GM18517 (cell line): ENCODE data around the gene CTNNA3.

Source experiments
- ATAC-seq: cut with Tn5 transposase; IDR thresholded peaks from one replicate; pipeline ENCODE4 v1.9.1; 2021; ENCODE audit warnings: mild to moderate bottlenecking, moderate library complexity; ENCODE audit not compliant: unreplicated experiment

CTNNA3 gene

GRCh38 chr10:66281327-66281726 lies 1414.7 kb downstream of the CTNNA3 start:
- no peak for ATAC-seq

DNA sequence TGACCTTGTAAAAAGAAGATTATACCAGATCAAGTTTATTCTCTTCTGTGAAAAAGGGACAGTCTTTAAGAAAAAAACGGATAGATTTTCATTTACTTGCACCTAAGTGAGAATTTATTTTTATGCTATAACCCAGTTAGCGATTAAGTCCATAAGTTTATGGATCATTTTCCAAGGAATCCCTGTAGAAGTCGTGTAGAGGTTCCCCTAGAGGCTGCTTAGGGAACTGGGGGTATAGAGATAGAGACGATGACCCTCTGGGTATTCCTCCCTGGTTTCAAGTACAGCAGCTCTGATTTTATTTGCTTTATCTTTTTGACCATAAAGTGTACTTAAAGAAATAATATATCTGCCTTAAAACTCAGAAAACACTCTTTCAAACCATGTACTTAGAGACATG lies 1418.5 kb downstream of the CTNNA3 start:
- ATAC-seq = no peak

- ATAC-seq = no peak
These were observed 1422.0 kb downstream of the CTNNA3 start for GRCh38 chr10:66273966-66274519.

GRCh38 chr10:66265398-66265797 lies 1430.6 kb downstream of the CTNNA3 start:
- no peak for ATAC-seq

GRCh38 chr10:66259836-66260235 lies 1436.2 kb downstream of the CTNNA3 start:
- ATAC-seq = no peak

DNA sequence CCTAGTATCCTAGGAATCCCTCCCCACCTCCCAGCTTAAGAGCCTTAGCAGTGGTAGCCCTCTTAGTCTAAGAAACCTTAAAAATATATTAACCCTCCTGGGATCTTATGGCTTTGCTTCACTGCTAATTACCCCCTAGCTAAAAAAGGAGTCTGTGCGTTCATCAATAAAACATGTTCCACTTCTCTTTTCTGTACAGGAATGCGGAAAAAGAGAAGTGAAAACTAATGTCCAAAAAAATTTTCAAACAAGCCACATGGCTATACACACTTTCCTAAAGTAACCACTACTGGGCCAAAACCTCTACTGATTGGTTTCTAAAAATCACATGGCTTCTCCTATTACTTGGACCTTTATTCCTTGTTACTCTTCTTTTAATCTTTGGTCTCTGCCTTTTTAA lies 1437.3 kb downstream of the CTNNA3 start:
- ATAC-seq = no peak

DNA sequence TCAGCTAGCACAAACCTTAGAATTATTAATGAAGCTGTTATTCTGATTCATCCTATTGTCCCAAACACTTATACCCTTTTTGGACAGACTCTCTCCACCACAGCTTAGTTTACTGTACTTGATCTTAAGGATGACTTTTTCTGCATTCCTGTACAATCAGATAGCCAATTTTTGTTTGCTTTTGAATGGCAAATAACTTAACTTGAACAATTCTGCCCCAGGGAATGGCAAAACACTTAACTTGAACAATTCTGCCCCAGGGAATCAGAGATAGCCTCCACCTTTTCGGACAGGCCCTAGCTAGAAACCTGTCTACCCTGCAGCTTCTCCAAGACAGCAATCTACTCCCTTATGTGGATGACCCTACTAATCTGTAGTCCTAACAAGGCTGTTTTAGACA lies 1438.2 kb downstream of the CTNNA3 start:
- no peak for ATAC-seq

GRCh38 chr10:66252986-66253385 lies 1443.0 kb downstream of the CTNNA3 start:
- no peak for ATAC-seq

GRCh38 chr10:66246177-66246576 lies 1449.8 kb downstream of the CTNNA3 start:
- no peak for ATAC-seq

DNA sequence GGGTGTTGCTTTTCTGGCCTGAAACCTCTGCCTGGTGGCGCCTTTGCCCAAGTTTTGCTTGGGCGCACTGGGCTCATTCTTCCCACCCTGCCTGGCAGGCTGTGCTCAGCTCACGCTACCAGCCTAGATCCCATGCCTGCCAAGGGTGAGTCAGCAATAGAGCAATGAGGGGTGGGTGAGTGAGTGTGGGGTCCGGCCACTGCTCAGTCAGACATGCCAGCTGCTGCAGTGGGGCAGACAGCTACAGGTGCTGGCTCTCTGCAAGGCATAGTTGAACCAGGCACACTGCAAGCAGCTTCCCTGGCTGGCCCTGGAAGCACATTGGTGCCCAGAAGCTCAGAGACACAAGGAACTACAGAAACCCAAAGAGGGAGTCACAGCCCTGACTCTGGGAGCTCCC lies 1451.0 kb downstream of the CTNNA3 start:
- ATAC-seq = no peak

GRCh38 chr10:66242885-66243284 lies 1453.1 kb downstream of the CTNNA3 start:
- ATAC-seq = no peak

- ATAC-seq = no peak
These were observed 1456.9 kb downstream of the CTNNA3 start for GRCh38 chr10:66239062-66239461.

DNA sequence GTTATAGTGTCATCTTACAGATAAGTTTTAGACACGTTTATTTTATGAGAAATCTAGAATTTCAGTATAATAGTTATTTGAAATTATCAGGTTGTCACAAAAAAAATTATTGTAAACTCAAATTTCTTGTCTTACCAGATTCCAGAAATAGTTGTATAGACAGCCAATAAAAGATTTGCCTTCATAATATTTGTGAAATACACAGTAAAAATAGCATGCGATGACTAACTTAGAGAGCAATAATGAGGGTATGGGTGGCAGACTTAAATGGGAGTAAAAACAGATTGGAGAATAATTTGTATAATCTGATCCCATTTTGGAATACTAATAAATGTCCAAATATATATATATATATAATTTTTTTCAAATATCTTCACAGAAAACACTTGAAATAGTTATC lies 1457.7 kb downstream of the CTNNA3 start:
- ATAC-seq = no peak

DNA sequence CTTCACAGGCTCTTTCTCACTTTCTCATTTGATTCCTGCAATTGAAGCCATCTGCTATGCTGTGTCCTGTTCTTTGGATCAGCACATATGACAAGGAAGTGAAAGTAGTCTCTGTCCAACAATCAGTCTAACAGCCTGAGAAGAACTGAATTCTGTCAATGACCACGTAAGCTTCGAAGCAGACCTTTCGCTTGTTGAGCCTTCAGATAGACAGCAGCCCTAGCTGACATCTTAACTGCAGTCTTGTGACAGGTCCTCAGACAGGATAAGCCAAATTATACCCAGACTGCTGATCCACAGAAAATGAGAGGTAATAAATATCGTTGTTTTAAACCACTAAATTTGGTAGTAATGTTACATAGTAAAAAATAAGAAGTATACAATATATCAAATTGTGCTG lies 1461.1 kb downstream of the CTNNA3 start:
- no peak for ATAC-seq

DNA sequence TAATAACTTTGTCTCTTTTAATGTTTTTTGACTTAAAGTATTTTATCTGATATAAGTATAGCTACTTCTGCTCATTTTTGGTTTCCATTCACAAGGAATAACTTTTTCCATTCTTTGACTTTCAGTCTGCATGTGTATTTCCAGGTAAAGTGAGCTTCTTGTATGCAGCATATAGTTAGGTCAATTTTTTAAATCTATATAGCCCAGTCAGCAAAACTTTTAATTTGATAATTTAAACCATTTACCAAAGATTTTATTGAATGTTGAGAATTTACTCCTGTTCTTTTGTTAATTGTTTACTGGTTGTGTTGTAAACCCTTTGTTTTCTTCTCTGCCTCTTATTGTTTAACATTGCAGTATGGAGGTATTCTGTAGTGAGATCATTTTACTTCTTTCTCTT lies 1467.1 kb downstream of the CTNNA3 start:
- ATAC-seq = no peak

DNA sequence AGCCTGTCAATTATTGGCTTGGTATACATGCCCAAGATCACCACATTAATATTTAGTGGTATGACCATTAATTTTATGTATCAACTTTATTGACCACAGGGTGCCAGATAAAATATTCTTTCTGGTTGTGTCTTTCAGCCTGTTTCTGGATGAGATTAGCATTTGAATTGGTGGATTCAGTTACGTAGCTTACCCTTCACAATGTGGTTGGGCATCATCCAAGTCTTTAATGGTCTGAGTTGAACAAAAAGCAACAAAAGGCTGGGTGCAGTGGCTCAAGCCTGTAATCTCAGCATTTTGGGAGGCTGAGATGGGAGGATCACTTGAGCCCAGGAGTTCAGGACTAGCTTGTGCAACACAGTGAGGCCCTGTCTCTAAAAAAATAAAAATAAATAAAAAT lies 1472.3 kb downstream of the CTNNA3 start:
- ATAC-seq = no peak

DNA sequence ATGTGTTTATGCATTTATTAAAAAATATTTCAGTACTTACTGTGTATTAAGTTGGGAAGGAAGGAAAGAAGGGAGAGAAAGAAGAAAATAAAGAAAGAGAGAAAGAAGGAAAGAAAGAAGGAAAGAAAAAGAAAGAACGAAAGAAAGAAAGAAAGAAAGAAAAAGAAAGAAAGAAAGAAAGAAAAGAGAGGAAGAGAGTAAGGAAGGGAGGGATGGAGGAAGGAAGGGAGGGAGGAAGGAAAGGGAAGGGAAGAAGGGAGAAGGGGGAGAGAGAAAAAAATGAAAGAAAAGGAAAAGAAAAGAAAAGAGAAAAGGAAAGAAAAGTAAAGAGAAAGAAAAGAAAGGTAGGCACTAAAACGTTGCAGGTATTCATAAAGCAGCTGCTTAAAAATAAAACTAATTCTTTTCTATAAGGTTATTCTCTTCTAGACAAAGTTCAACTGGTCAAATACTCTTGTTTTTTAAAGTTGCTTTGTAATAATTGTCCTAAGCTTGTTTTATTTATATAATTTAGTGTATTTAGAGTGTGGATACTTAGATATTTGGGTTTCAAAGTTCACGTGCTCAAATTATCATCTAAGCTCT lies 1473.4 kb downstream of the CTNNA3 start:
- ATAC-seq = no peak

DNA sequence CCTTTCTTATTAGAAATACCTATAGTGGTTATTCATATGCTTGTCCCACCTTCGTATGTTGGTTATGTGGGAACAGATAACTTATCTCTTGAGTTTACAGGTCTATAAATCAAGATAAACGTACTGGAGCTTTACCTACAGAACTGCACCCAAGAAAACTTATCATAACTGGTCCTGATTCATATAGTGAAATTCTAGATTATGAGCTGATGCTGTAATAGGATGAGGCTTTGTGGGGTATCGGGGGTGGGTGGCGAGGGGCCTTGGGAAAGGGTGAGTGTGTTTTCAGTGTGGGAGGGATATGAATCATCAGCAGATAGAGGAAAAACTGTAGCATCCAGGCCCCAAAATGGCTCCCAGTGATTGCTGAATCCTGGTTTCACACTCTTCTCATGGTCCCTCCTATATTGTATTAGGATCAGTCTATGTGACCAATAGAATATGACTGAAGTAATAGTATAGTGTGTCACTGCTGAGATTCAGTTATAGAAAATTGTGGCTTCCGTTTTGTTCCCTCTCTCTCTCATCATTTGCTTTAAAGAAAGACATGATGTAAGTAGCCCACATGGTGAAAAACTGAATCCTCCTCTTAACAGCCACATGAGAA lies 1476.9 kb downstream of the CTNNA3 start:
- no peak for ATAC-seq

DNA sequence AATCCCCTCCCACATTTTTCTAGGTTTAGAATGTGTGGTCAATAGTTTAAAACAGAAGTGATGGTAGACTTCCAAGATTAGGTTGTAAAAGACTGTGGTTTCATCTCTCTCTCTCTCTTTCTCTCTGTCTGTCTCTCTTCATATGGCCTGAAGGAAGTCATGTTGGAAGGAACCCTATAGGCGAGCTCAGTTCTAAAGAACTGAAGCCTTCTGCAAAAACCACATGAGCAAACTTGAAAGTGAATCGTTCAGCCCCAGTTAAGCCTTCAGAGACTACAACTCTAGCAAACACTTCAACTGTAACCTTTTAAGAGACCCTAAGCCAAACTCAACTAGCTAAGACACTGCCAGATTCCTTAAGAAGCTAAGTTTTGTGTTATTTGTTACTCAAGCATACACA lies 1477.7 kb downstream of the CTNNA3 start:
- no peak for ATAC-seq

DNA sequence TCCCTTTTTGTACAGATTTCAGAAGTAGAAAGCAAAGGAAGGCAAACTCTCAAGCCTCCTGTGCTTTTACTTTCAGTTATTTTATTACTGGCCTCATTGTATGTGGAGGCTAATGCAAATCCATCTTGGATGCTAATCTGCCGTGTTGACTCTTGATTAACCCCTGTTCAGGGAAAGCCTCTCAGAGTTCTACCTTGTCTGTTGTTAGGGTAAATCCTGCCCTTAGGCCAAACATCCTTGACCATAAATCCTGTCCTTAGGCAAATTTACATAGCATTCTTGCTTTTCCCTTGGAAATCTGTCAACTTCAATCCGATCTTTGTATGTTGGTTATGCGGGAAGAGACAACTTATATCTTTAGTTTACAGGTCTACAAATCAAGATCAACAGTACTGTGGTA lies 1480.1 kb downstream of the CTNNA3 start:
- ATAC-seq = no peak

DNA sequence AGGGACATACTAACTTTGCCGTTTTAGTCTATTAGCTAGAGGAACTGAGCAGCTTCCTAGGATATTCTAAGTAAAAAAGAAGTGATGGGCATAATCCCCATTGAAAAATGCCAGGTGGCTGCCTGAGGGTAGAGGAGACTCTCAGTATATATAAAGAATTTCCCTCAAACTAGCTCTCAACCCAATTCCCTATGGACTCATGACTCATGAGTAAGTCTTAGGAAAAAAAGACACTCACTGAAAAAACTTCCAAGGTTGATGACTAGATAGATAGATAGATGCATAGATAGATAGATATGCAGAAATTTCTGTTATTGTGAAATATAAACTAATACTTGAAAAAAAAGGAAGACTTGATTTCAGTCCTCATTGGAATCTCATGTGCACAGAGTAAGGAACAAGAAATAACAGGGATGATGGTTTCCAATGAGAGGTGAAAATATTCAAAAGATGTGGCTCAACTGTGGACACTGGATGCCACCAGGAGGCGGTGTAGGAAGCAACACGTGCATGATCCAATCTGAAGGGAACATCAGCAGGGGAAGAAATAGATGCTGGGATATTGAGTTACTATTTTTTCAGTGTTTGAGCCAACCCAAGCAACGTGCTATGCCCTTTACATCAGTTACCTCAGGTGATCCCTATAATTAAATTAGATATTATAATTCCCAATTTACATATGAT lies 1481.1 kb downstream of the CTNNA3 start:
- no peak for ATAC-seq

DNA sequence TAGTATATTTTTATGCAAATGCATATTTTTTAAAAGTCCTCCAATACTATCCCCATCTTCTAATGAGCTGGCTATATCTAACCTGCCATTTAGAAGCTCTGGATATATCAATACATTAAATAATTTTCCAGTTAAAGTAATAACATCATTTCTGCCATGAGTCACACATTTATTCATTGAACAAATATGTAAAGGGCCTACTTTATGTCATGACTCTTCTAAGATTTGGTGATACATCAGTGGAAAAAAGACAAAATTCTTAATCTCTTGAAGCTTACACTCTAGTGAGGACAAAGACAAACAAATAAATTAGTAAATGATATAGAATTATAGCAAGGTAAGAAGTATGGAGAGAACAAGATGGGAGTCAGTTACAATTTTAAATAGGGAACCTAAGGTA lies 1487.0 kb downstream of the CTNNA3 start:
- ATAC-seq = no peak
